DND-41 (cell line): ENCODE data around the gene ASIC4.

Experiments
- EZH2 ChIP-seq: IDR thresholded peaks from 3 replicates; pipeline ENCODE4 v1.6.1; 2012; ENCODE audit warnings: borderline replicate concordance, low read depth, mild to moderate bottlenecking, moderate library complexity, low read length, inconsistent platforms; ENCODE audit not compliant: severe bottlenecking
- TF ChIP-seq, protein P1 (sequence below): IDR thresholded peaks from 2 replicates; pipeline ENCODE4 v1.5.1; 2012; ENCODE audit warnings: borderline replicate concordance, low read length, moderate library complexity, mild to moderate bottlenecking; ENCODE audit not compliant: poor library complexity, severe bottlenecking; ENCODE audit errors: extremely low read depth

DNA sequence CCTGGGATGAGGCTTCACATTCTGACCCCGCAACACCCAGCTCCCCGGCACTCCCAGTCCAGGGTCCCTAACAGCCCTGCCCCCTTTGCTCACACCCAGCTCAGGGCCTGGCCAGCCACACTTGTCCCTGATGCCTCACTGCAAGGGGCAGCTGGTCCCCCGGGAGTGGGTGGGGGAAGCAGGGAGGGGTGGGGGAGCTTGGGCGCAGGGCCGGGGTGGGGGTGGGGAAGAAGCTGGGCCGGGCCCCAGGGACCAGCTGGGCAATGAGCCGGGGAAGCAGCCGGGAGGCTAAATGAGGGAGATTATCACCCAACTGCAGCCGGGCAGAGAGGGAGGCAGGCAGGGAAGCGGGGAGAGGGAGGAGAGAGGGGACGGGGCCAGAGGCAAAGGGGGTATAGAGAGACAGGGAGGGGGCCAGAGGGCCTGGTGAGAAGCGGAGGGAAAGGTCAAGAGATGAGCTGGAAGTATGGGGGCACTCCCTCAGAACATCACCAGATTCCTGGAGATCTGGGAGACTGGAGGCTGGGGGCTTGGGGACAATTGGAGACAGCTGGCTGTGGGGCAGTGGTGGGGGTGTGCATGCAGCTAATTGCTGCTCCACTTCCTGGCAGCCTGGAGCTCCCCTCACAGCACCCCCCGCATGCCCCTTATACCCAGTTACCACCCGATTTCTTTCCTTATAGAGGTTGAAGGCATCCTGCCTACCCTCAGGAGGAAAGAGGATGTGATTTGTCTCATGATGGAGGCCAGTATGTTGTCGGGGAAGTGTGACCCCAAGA is 2.5 kb upstream of the ASIC4 start:
- TF ChIP-seq, protein P1, sequence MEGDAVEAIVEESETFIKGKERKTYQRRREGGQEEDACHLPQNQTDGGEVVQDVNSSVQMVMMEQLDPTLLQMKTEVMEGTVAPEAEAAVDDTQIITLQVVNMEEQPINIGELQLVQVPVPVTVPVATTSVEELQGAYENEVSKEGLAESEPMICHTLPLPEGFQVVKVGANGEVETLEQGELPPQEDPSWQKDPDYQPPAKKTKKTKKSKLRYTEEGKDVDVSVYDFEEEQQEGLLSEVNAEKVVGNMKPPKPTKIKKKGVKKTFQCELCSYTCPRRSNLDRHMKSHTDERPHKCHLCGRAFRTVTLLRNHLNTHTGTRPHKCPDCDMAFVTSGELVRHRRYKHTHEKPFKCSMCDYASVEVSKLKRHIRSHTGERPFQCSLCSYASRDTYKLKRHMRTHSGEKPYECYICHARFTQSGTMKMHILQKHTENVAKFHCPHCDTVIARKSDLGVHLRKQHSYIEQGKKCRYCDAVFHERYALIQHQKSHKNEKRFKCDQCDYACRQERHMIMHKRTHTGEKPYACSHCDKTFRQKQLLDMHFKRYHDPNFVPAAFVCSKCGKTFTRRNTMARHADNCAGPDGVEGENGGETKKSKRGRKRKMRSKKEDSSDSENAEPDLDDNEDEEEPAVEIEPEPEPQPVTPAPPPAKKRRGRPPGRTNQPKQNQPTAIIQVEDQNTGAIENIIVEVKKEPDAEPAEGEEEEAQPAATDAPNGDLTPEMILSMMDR, result no peak
- TF ChIP-seq EZH2, result no peak
